ENCODE results near the gene CAMP. TPM values are rescaled to one million over a fixed set of nuclear protein-coding genes. Genes with fewer than 3 reads are reported as not detected.

The CAMP gene
- total and polyA plus RNA-seq, 2 of the 13 experiments (the other 11 are each of a cell fraction or from before 2014, with no cell fraction given) = not detected

GRCh38 chr3:48225587-48225986 lies 2.3 kb downstream of the CAMP start (continued):
- TF ChIP-seq ZNF350 (CRISPR knock-in tag; IDR thresholded peaks at IDR 0.05; ENCODE audit: borderline replicate concordance, low read depth) (no peak), NR2C2 (CRISPR knock-in tag; IDR thresholded peaks at IDR 0.05; ENCODE audit: borderline replicate concordance) (no peak), ZFP41 (CRISPR knock-in tag; IDR thresholded peaks at IDR 0.05; ENCODE audit: borderline replicate concordance) (no peak), JARID2 (CRISPR knock-in tag; IDR thresholded peaks at IDR 0.05; ENCODE audit: insufficient replicate concordance) (no peak), RBM22 (optimal IDR thresholded peaks at IDR 0.05; ENCODE audit: low read length) (no peak), REST (IDR thresholded peaks at IDR 0.05; ENCODE audit: borderline replicate concordance in 1 of 2, low read depth in 1 of 2, low read length in 2 of 2) (no peak), ZNF280D (CRISPR knock-in tag; IDR thresholded peaks at IDR 0.05) (no peak)

All from HepG2 (cell line).